ENCODE data around the gene MAN1C1.

DNA sequence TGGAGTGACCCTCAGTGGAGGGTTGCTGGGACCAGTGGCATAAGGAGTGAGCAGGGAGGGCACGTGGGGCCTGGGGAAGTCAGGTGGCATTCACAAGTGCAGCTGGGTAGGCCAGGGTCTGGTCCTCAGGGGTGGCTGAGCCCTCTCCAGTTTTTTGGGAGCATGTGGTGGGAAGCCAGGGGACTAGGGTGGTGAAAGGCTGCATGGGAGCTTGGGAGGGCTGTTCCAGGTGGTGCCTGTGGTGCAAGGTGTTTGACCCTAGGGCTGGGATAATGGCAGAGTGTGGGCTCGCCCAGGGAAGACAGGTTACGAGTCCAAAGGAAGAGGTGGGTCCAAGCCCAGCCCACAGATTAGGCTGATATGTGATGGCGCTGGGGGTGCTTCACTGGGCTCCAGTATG lies 30.5 kb downstream of the MAN1C1 start:
- TF ChIP-seq, protein P1, sequence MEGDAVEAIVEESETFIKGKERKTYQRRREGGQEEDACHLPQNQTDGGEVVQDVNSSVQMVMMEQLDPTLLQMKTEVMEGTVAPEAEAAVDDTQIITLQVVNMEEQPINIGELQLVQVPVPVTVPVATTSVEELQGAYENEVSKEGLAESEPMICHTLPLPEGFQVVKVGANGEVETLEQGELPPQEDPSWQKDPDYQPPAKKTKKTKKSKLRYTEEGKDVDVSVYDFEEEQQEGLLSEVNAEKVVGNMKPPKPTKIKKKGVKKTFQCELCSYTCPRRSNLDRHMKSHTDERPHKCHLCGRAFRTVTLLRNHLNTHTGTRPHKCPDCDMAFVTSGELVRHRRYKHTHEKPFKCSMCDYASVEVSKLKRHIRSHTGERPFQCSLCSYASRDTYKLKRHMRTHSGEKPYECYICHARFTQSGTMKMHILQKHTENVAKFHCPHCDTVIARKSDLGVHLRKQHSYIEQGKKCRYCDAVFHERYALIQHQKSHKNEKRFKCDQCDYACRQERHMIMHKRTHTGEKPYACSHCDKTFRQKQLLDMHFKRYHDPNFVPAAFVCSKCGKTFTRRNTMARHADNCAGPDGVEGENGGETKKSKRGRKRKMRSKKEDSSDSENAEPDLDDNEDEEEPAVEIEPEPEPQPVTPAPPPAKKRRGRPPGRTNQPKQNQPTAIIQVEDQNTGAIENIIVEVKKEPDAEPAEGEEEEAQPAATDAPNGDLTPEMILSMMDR (IDR thresholded peaks at IDR 0.05) = no peak
- no peak for TF ChIP-seq POLR2A (IDR thresholded peaks at IDR 0.05)
